CD4-positive, CD25-positive, alpha-beta regulatory T cell (primary cell): ENCODE measurements around the gene KCNIP4. TPM values are rescaled to one million over a fixed set of nuclear protein-coding genes. Genes with fewer than 3 reads are reported as not detected.

Source experiments
- ATAC-seq, 2 donors: fragments of 150-1000 bp; cut with Tn5 transposase; one replicate each; pipeline ENCODE4 v1.10.0; 2021; ENCODE audit warnings: low read depth in 2 of 2, moderate number of reproducible peaks in 2 of 2, moderate library complexity in 1 of 2
- DNase-seq, 3 donors: peaks; one replicate each; pipeline versions ENCODE4 v3.0.0 to v3.0.0-alpha.2; 2012 to 2022; ENCODE audit warnings: mixed read lengths in 1 of 3
- H3K27ac ChIP-seq: one replicate; pipeline ENCODE4 v1.7.0; 2013; ENCODE audit warnings: mild to moderate bottlenecking, low read length; ENCODE audit not compliant: insufficient read depth, poor library complexity, severe bottlenecking
- H3K27me3 ChIP-seq: one replicate; pipeline ENCODE4 v1.7.0; 2013; ENCODE audit warnings: low read length; ENCODE audit not compliant: control insufficient read depth, insufficient read depth
- H3K36me3 ChIP-seq: one replicate; pipeline ENCODE4 v1.7.0; 2013; ENCODE audit warnings: mild to moderate bottlenecking, low read length, moderate library complexity; ENCODE audit not compliant: control insufficient read depth, insufficient read depth
- H3K4me1 ChIP-seq: 2 replicates; pipeline ENCODE4 v1.7.0; 2013; ENCODE audit warnings: mild to moderate bottlenecking, low read length; ENCODE audit not compliant: insufficient read depth, control insufficient read depth, poor library complexity, severe bottlenecking
- H3K4me3 ChIP-seq: one replicate; pipeline ENCODE4 v1.7.0; 2013; ENCODE audit warnings: low read depth, mild to moderate bottlenecking, low read length, moderate library complexity
- H3K9me3 ChIP-seq, 2 experiments: 1 replicate in 1 of 2; 2 replicates in 1 of 2; pipeline ENCODE4 v1.7.0; 2013; ENCODE audit warnings: low read length in 2 of 2, mild to moderate bottlenecking in 1 of 2, moderate library complexity in 1 of 2; ENCODE audit not compliant: control insufficient read depth in 2 of 2
- H3K27ac Mint-ChIP-seq, 3 donors: one replicate each; pipeline ENCODE4 v1.8.0; 2020 to 2022; ENCODE audit warnings: mild to moderate bottlenecking in 3 of 3, mixed read lengths in 3 of 3, moderate library complexity in 2 of 3
- H3K27me3 Mint-ChIP-seq: one replicate; pipeline ENCODE4 v1.8.0; 2022; ENCODE audit warnings: mild to moderate bottlenecking, mixed read lengths
- H3K36me3 Mint-ChIP-seq: one replicate; pipeline ENCODE4 v1.8.0; 2020; ENCODE audit warnings: mixed read lengths
- H3K4me1 Mint-ChIP-seq, 4 donors: one replicate each; pipeline ENCODE4 v1.8.0; 2020 to 2022; ENCODE audit warnings: mixed read lengths in 4 of 4, mild to moderate bottlenecking in 1 of 4
- H3K4me3 Mint-ChIP-seq, 4 donors: one replicate each; pipeline ENCODE4 v1.8.0; 2020 to 2022; ENCODE audit warnings: mild to moderate bottlenecking in 4 of 4, mixed read lengths in 4 of 4, moderate library complexity in 3 of 4
- H3K9me3 Mint-ChIP-seq, 7 donors: one replicate each; pipeline ENCODE4 v1.8.0; 2020 to 2022; ENCODE audit warnings: mixed read lengths in 7 of 7, mild to moderate bottlenecking in 3 of 7, moderate library complexity in 2 of 7
- polyA plus RNA-seq, 4 donors: library from polyadenylated mRNA; unstranded; fragments of 300-500 nt; fragmentation: Illumina TruSeq; gene quantifications; one replicate each; pipeline ENCODE4 v1.2.3, GENCODE V29; 2021
- total RNA-seq: library from RNA; stranded (reverse); gene quantifications from one replicate; pipeline ENCODE4 v1.2.3, GENCODE V29; 2022

KCNIP4 gene
- total and polyA plus RNA-seq, 5 donors from 2014 or later = 0.09 to 0.24 TPM; not detected in 3

DNA sequence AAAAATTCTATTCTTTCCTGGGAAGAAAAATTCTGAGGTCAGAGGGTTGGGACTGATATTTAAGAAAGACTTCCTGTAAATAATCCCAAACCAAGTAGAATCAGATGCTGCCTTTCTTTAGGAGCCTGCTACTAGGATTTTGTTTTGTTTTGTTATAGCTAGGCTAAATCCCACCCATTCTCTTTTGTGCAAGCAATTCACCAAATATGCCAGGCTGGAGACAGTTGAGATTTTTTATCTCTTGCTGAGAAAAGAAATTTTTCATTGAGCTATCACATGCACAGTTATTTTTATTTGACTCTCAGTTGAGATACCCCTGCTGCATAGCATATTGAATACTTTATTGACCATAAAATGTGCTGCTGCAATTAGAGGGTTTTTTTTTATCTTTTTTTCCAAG is 196.0 kb downstream of the KCNIP4 start:
- no peaks in the 10 kb centered on the region for H3K4me1 Mint-ChIP-seq
- H3K4me3 Mint-ChIP-seq = no peak overlapping the region
- no peaks in the 10 kb centered on the region for H3K27me3 Mint-ChIP-seq
- DNase-seq (no peak), ATAC-seq (no peak)
- Histone ChIP-seq H3K36me3 (no peaks in the 10 kb centered on the region), H3K9me3 (no peaks in the 10 kb centered on the region), H3K27me3 (no peaks in the 10 kb centered on the region), H3K27ac (no peak overlapping the region), H3K4me1 (no peaks in the 10 kb centered on the region), H3K4me3 (no peak overlapping the region)
- H3K27ac Mint-ChIP-seq = no peak overlapping the region
- H3K9me3 Mint-ChIP-seq = peaks cover 0 to 10% (median 7%) of the 10 kb centered on the region in 7 donors
- no peaks in the 10 kb centered on the region for H3K36me3 Mint-ChIP-seq

DNA sequence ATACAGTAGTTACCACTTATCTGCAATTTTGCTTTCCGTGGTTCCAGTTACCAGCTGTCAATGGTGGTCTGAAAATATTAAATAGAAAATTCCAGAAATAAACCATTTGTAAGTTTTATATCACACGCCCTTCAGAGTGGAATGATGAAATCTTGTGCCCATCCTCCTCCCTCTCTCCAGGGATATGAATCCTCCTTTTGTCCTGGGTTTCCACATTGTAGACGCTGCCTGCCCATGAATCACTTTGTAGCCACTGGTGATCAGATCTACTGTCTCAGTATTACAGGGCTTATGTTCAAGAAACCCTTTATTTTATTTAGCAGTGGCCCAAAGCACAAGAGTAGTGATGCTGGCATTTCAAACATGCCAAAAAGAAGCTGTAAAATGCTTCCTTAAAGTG is 198.6 kb downstream of the KCNIP4 start:
- H3K27ac ChIP-seq = no peak overlapping the region
- Mint-ChIP-seq H3K4me3 (no peak overlapping the region), H3K27ac (no peak overlapping the region), H3K9me3 (peaks cover 0 to 9% (median 4%) of the 10 kb centered on the region in 7 donors), H3K4me1 (no peaks in the 10 kb centered on the region), H3K27me3 (no peaks in the 10 kb centered on the region), H3K36me3 (no peaks in the 10 kb centered on the region)
- H3K27me3 ChIP-seq = no peaks in the 10 kb centered on the region
- no peak for DNase-seq
- no peaks in the 10 kb centered on the region for H3K36me3 ChIP-seq
- no peaks in the 10 kb centered on the region for H3K9me3 ChIP-seq
- no peaks in the 10 kb centered on the region for H3K4me1 ChIP-seq
- ATAC-seq = no peak
- no peak overlapping the region for H3K4me3 ChIP-seq

DNA sequence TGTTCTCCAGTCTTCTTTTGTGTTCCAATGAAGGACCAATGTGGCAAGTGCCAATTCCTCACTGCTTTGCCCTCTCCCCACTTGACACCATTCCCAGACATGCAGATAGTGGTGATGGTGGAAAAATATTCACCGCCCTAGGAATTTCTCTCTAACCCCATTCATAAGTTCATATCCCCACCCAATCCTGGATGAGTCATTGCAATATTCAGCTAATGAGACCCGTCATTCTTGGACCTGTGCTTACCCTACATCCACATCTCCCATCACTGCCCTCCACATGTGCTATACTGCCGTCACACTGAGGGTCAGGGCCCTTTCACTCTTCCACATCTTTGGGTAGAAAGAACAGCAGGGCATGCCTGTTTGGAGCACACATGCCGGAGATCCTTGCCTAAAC is 199.2 kb downstream of the KCNIP4 start:
- H3K27me3 Mint-ChIP-seq = no peaks in the 10 kb centered on the region
- Histone ChIP-seq H3K4me1 (no peaks in the 10 kb centered on the region), H3K36me3 (no peaks in the 10 kb centered on the region), H3K27me3 (no peaks in the 10 kb centered on the region), H3K9me3 (no peaks in the 10 kb centered on the region), H3K4me3 (no peak overlapping the region), H3K27ac (no peak overlapping the region)
- ATAC-seq = no peak
- no peak overlapping the region for H3K27ac Mint-ChIP-seq
- H3K36me3 Mint-ChIP-seq = no peaks in the 10 kb centered on the region
- no peak for DNase-seq
- peaks cover 0 to 9% (median 4%) of the 10 kb centered on the region in 7 donors for H3K9me3 Mint-ChIP-seq
- no peak overlapping the region for H3K4me3 Mint-ChIP-seq
- H3K4me1 Mint-ChIP-seq = no peaks in the 10 kb centered on the region

DNA sequence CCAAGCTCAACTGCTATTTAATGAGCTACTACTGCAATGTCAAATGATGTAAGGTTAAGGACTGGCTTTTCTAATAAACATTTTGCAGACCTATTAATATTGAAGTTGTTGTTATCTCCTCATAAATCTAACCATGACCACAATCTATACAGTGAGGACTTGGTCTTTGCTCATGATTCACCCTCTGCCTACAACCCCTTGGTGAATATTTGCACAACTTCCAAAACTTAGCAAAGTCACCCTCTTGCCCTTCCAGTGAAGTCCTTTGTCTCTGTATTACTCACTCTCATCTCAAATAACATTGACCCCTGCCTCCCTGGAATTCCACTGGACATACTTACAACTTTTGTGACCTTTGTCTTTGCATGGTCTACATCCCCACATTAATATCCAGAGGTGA is 204.5 kb downstream of the KCNIP4 start:
- no peak overlapping the region for H3K4me3 Mint-ChIP-seq
- no peak overlapping the region for H3K27ac ChIP-seq
- ATAC-seq (no peak), DNase-seq (no peak)
- H3K27me3 Mint-ChIP-seq = no peaks in the 10 kb centered on the region
- no peaks in the 10 kb centered on the region for H3K36me3 ChIP-seq
- no peaks in the 10 kb centered on the region for H3K27me3 ChIP-seq
- H3K4me1 ChIP-seq = no peaks in the 10 kb centered on the region
- H3K27ac Mint-ChIP-seq = no peak overlapping the region
- peaks cover 0 to 14% (median 3%) of the 10 kb centered on the region in 7 donors for H3K9me3 Mint-ChIP-seq
- no peak overlapping the region for H3K4me3 ChIP-seq
- H3K4me1 Mint-ChIP-seq = no peaks in the 10 kb centered on the region
- H3K36me3 Mint-ChIP-seq = no peaks in the 10 kb centered on the region
- no peaks in the 10 kb centered on the region for H3K9me3 ChIP-seq

DNA sequence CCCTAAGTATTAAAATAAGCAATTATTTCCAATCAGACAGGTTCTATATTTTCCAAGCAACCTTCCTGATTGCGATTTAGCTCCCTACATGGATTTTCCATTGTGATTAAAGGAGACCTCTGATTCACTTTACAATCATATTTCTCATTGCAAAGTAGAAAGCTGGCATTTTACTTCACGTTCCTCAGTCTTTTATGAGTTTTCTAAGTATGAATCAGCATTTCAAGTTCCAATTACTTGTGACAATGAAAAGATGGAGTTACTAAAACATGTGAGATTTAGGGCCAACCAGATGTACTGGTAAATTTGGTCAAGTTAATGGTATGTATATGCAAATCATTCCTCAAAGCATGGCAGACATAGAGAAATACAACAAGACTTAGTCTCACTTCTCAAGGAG is 206.2 kb downstream of the KCNIP4 start:
- H3K4me1 Mint-ChIP-seq = no peaks in the 10 kb centered on the region
- H3K4me3 ChIP-seq = no peak overlapping the region
- no peak overlapping the region for H3K4me3 Mint-ChIP-seq
- no peaks in the 10 kb centered on the region for H3K27me3 Mint-ChIP-seq
- H3K27ac Mint-ChIP-seq = no peak overlapping the region
- H3K9me3 ChIP-seq = no peaks in the 10 kb centered on the region
- H3K9me3 Mint-ChIP-seq = peaks cover 0 to 11% (median 3%) of the 10 kb centered on the region in 7 donors
- no peaks in the 10 kb centered on the region for H3K27me3 ChIP-seq
- H3K36me3 ChIP-seq = no peaks in the 10 kb centered on the region
- no peaks in the 10 kb centered on the region for H3K36me3 Mint-ChIP-seq
- no peak overlapping the region for H3K27ac ChIP-seq
- ATAC-seq = no peak
- DNase-seq = no peak
- H3K4me1 ChIP-seq = no peaks in the 10 kb centered on the region

DNA sequence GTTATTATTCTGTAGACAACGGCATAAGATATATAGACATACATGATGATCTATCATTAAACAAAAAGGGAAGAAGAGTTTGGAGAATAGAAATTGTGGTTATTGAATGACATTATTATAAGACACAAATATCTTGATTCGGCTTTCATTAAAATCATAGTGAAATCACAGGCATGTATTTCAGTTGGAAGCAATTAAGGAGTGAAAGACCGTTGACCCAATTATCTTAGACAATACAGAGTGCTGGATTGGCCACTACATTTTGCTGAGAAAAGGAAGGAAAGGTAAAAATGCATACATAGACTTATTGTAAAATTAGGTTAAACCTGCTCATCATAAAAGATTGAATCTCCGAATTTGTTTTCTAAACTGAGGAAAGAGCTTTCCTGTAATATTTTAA is 209.8 kb downstream of the KCNIP4 start:
- no peak overlapping the region for H3K27ac Mint-ChIP-seq
- no peaks in the 10 kb centered on the region for H3K27me3 ChIP-seq

DNA sequence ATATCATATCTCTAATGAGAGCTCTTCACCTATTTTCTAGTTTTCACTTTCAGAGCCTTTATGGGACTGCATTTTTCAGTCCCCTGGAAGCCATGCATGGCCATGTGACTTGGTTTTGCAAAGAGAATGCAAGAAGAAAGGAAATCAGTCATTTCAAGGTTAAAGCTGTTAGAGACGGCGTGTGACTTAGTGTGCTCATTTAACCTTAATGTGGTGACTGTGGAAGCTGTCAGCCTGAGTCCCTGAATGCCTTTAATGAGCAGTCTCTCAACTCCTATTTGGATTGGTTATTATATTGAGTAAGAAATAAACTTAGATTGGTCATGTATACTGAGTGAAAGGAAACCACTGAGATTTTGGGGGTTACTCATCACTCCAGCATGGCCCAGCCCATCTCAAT is 212.7 kb downstream of the KCNIP4 start:
- ATAC-seq = no peak
- no peaks in the 10 kb centered on the region for H3K4me1 ChIP-seq
- no peaks in the 10 kb centered on the region for H3K27me3 Mint-ChIP-seq

More for the DNA sequence above, 209.8 kb downstream of the KCNIP4 start:
- Mint-ChIP-seq H3K27me3 (no peaks in the 10 kb centered on the region), H3K4me1 (no peaks in the 10 kb centered on the region), H3K9me3 (peaks cover 0 to 9% (median 3%) of the 10 kb centered on the region in 7 donors), H3K36me3 (no peaks in the 10 kb centered on the region), H3K4me3 (no peak overlapping the region)
- Histone ChIP-seq H3K36me3 (no peaks in the 10 kb centered on the region), H3K9me3 (no peaks in the 10 kb centered on the region), H3K4me3 (no peak overlapping the region), H3K27ac (no peak overlapping the region), H3K4me1 (no peaks in the 10 kb centered on the region)
- DNase-seq (no peak), ATAC-seq (no peak)

DNA sequence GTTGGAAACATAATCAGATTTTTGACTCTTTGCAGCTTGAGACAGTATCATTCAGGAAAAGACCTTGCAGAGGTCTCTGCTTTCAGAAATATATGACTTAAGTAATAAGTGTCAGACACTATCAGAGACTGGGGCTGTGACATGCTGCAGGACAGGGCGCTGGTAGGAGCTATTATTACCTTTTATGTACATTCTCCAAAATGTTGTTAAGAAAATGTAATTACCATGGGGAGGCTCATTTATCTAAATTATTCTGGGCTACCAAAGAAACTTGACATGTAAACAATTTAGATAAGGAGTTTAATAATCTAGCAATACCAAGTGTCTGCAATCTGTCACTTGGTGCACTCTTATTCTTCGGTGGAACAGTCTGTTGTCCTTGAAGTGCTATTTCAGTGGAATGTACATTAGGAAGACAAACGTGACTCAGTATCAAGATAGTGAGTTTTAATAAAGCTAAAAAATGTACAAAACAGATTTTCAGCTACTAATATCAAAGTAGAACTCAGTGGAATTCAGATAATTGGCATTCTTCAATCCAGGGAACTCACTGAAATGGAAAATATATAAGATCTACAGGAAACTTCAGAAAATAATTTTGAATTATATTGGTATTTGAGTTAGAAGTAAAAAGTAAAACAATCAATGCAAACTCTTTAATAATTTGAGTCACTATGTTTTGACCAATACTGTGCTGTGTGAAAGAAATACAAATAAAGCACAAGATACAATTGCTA is 214.5 kb downstream of the KCNIP4 start:
- no peaks in the 10 kb centered on the region for H3K4me1 Mint-ChIP-seq
- no peak overlapping the region for H3K4me3 Mint-ChIP-seq

More for the DNA sequence above, 212.7 kb downstream of the KCNIP4 start:
- Histone ChIP-seq H3K27ac (no peak overlapping the region), H3K4me3 (no peak overlapping the region), H3K9me3 (no peaks in the 10 kb centered on the region), H3K36me3 (no peaks in the 10 kb centered on the region), H3K27me3 (no peaks in the 10 kb centered on the region)
- Mint-ChIP-seq H3K27ac (no peak overlapping the region), H3K4me1 (no peaks in the 10 kb centered on the region), H3K36me3 (no peaks in the 10 kb centered on the region), H3K4me3 (no peak overlapping the region), H3K9me3 (peaks cover 0 to 5% (median 2%) of the 10 kb centered on the region in 7 donors)
- no peak for DNase-seq

More for the DNA sequence above, 214.5 kb downstream of the KCNIP4 start:
- ATAC-seq (no peak), DNase-seq (no peak)
- no peak overlapping the region for H3K27ac ChIP-seq
- no peaks in the 10 kb centered on the region for H3K9me3 ChIP-seq
- Mint-ChIP-seq H3K36me3 (no peaks in the 10 kb centered on the region), H3K9me3 (peaks cover 0 to 7% (median 2%) of the 10 kb centered on the region in 7 donors), H3K27ac (no peak overlapping the region), H3K27me3 (no peaks in the 10 kb centered on the region)
- no peaks in the 10 kb centered on the region for H3K4me1 ChIP-seq
- H3K4me3 ChIP-seq = no peak overlapping the region
- H3K36me3 ChIP-seq = no peaks in the 10 kb centered on the region
- no peaks in the 10 kb centered on the region for H3K27me3 ChIP-seq
